K562 (cell line): ENCODE measurements around the gene TCEANC2. TPM values are rescaled to one million over a fixed set of nuclear protein-coding genes. Genes with fewer than 3 reads are reported as not detected.

Source experiments
- C11orf30 ChIP-seq: fragments of 450-650 bp; IDR thresholded peaks from 2 replicates; pipeline ENCODE4 v1.6.1; 2016; ENCODE audit warnings: low read depth, mild to moderate bottlenecking
- CTCF ChIP-seq, 3 experiments: IDR thresholded peaks in 2 of 3; conservative IDR thresholded peaks in 1 of 3; 2 replicates each; pipeline ENCODE4 v1.5.1; 2011 to 2012; ENCODE audit warnings: low read length in 3 of 3, mild to moderate bottlenecking in 3 of 3, control low read depth in 2 of 3, improper control_type of control experiment in 1 of 3, inconsistent platforms in 1 of 3, low read depth in 1 of 3, mixed read lengths in 1 of 3, moderate library complexity in 1 of 3; ENCODE audit not compliant: insufficient read depth in 2 of 3
- DEAF1 ChIP-seq: fragments of 450-650 bp; formaldehyde crosslinking; IDR thresholded peaks from 2 replicates; pipeline ENCODE4 v1.4.0; 2020; ENCODE audit warnings: mild to moderate bottlenecking, moderate library complexity
- GATAD2B ChIP-seq: fragments of 450-650 bp; IDR thresholded peaks from 2 replicates; pipeline ENCODE4 v1.6.1; 2017; ENCODE audit warnings: mild to moderate bottlenecking, borderline replicate concordance
- HMBOX1 ChIP-seq: sonication (generic); IDR thresholded peaks from 2 replicates; pipeline ENCODE4 v1.6.1; 2016
- MNT ChIP-seq, 2 experiments: fragments of 450-650 bp; conservative IDR thresholded peaks; 2 replicates each; pipeline ENCODE4 v1.6.1; 2017; ENCODE audit warnings: mild to moderate bottlenecking in 2 of 2, moderate library complexity in 2 of 2
- NCOA2 ChIP-seq, 2 experiments: fragments of 450-650 bp; IDR thresholded peaks; 2 replicates each; pipeline ENCODE4 v1.6.1; 2018; ENCODE audit warnings: mild to moderate bottlenecking in 2 of 2, moderate library complexity in 1 of 2; ENCODE audit not compliant: partially characterized antibody in 2 of 2
- REST ChIP-seq, 2 experiments: fragments of 450-650 bp; formaldehyde crosslinking in 1 of 2; IDR thresholded peaks; 2 replicates each; pipeline versions ENCODE4 v1.4.0 to v1.6.1; 2014 to 2020; ENCODE audit warnings: mild to moderate bottlenecking in 2 of 2, borderline replicate concordance in 1 of 2, low read depth in 1 of 2
- ZNF76 ChIP-seq: fragments of 250-450 bp; sonication (Bioruptor Pico); IDR thresholded peaks from 2 replicates; pipeline ENCODE4 v1.4.0; 2020; ENCODE audit warnings: mild to moderate bottlenecking, moderate library complexity, borderline replicate concordance
- polyA plus RNA-seq, 8 experiments: library from polyadenylated mRNA; depleted of rRNA in 4 of 8; stranded (reverse) in 5 of 8; unstranded in 3 of 8; fragments of >200 nt; fragmentation: Nextera tagmentation in 2 of 8; fragmentation: Illumina TruSeq in 1 of 8; extraction: Ambion mirVana in 2 of 8; extraction: Trizol in 1 of 8; gene quantifications; 2 replicates each; pipeline versions ENCODE4 v1.2.1 to v1.2.3, GENCODE V29; 2011 to 2014; ENCODE audit warnings: inconsistent platforms in 1 of 8, missing spikeins in 1 of 8
- total RNA-seq, 7 experiments: library from RNA; depleted of rRNA in 6 of 7; stranded (reverse); fragments of >200 nt in 6 of 7; fragmentation: Illumina TruSeq in 2 of 7; extraction: Trizol in 2 of 7; gene quantifications; 2 replicates each; pipeline versions ENCODE4 v1.2.1 to v1.2.3, GENCODE V29; 2011 to 2021; ENCODE audit warnings: low replicate concordance in 1 of 7

The TCEANC2 gene
- total and polyA plus RNA-seq, 9 of the 15 experiments (the other 6 are each of a cell fraction or from before 2014, with no cell fraction given) = 3.3 to 10.2 (median 7.0) TPM

GRCh38 chr1:54070171-54070837, 16.9 kb downstream of the TCEANC2 start (continued):
- peak in 1 of 2 experiments; percentile 25 for TF ChIP-seq NCOA2 (IDR thresholded peaks at IDR 0.05; ENCODE audit: partially characterized antibody in 2 of 2)
- peak; percentile 71; the same call in 1 of the 2 replicates for TF ChIP-seq REST (IDR thresholded peaks at IDR 0.05; ENCODE audit: borderline replicate concordance)
- TF ChIP-seq REST (CRISPR knock-in tag; IDR thresholded peaks at IDR 0.05; ENCODE audit: low read depth) = no peak
- TF ChIP-seq DEAF1 (CRISPR knock-in tag) = peak; percentile 87
- 0 out of 2 replicates have a peak, but pooled peaks have one; percentile 53 for TF ChIP-seq GATAD2B
- peak; percentile 79 for TF ChIP-seq HMBOX1
- no peak for TF ChIP-seq ZNF76
- 0 out of 2 replicates have a peak, but pooled peaks have one; percentile 8 for TF ChIP-seq C11orf30
- TF ChIP-seq MNT (conservative IDR thresholded peaks at IDR 0.05) = 0 out of 4 replicates have a peak, but pooled peaks of 1 of the 2 experiments have one; percentile 20
- peak; percentile 79 to 100 (median 99) for TF ChIP-seq CTCF (IDR thresholded peaks at IDR 0.05 in 2 of 3, conservative IDR thresholded peaks at IDR 0.05 in 1 of 3; ENCODE audit: insufficient read depth in 2 of 3, low read depth in 1 of 3, low read length in 3 of 3)
- TF ChIP-seq, all 486 proteins: peak for 16
